GM18873 (cell line): ENCODE data around the gene ABCA2.

ENCODE experiments used
- ATAC-seq: cut with Tn5 transposase; IDR thresholded peaks from one replicate; pipeline ENCODE4 v1.9.1; 2021; ENCODE audit warnings: mild to moderate bottlenecking, moderate library complexity, moderate number of reproducible peaks; ENCODE audit not compliant: unreplicated experiment, low FRiP score

The ABCA2 gene

DNA sequence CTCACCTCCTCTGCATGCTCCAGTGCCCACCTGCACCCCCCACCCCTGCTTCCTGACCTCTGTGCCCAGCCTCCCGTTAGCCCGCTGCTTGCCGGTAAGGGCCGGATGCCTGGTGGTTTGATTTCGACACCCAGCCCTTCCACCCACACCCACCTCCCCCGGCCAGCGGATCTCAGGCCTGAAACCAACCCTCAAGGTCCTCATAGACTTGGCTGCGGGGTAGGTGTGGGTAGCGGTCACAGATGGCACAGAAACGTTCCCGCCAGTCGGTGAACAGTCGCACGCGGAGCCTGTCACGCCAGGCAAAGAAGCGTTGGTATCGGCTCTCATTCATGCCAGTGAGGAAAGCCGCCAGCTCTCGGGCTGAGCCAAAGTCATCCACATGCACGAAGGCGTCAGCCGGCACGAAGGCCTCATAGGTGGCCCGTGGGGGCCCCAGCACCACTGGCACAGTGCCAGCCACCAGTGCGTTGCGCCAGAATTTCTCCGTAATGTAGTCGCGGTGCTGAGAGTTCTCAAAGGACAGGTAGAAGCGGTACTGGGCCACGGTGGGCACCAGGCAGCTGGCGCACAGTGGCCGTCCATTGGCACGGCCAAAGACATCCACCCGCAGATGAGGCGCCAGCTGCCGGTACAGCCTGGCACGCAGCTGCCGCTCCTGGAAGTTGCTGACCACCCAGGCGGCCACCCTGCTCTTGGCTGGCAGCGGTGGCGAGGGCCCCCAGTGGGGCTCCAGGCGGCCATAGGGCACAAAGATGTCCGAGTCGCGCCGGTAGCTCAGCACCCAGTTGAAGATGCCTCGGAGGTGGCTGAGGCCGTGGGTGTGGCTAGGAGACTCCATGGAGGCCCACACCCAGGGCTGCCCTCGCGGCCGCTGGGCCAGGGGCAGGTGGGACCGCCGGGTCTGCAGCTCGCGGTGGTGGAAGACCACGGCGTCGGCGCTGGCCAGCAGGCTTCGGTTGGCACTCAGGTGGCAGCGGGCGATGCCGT is 2.8 kb upstream of the ABCA2 start:
- no peak for ATAC-seq

- no peak for ATAC-seq
These were observed 2.0 kb upstream of the ABCA2 start for GRCh38 chr9:137030006-137030405.

- no peak for ATAC-seq
These were observed 1.3 kb upstream of the ABCA2 start for GRCh38 chr9:137029058-137029936.

DNA sequence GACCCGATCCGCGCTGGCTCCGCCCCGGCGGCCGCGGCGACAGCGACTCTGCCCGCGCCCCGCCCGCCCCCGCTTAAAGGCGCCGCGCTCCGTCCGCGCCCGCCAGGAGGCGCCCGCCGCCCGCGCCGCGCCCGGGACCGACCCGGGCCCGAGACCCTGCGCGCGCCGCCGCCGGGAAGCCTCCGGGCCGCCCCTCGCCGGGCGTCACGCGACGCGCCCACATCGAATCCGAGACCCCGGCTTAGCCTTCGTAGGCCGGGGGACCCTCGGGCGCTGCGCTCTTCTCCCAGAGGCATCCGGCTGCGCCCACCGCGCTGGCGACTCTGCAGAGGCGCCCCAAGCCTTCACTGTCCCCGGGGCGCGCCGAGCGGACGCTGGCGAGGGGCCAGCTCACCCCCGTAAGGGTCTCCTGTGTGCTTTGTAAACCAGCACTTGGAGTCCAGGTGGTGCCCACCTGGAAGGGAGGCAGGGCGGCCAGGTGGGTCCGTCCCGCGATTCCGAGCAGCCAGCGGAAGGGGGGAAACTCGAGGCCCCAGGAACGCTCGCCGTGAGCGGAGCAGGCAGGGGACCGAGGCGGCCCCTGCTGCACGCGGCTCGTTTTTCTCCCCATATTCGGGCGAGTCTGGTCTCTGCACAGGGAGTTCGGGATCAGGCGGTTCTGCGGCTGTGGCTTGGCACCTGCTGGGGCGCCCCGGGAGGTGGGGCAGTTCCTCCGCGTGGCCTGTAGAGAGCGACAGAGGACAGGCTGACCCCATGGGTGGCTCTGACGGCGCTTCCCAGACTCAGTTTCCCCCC is 423 bp upstream of the ABCA2 start:
- ATAC-seq, result no peak

DNA sequence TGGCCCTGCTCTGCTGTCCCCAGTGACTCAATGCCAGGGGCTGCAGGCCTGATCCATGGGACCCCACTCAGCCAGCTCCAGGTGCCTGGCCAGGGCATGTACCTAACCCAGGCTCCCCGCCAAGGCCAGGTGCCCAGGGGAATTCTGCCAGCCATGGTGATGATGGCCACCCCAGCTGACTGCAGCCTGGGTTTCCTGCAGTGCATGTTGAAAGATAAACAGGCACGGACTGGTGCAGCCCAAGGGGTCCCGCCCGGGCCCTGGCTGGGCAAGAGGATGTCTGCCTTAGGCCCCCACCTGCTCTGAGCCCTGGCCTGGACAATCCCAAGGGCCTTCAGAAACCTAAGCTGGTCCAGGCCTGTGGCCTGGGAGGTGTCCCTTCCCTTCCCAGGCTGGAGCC is 1.2 kb downstream of the ABCA2 start:
- ATAC-seq, result no peak

DNA sequence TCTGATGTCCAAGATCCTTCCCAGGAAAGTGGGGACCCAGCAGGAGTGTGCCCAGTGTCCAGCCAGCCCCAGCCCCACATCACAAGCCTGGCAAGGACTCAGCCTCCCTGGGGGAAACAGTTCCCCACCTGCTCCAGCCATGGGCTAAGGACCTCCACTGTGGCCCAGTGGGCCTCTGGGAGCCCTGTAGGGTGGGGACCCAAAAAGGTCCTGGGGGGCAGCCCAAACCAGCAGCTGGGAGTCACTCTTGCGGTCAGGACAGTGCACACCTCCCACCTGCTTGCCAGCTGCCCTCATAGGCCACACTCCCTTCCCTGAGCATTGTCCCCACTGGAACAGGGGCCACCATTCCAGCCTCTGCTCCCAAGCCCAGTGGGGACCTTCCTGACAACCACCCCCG is 1.7 kb downstream of the ABCA2 start:
- ATAC-seq, result no peak

GRCh38 chr9:137025517-137025966 is 2.5 kb downstream of the ABCA2 start:
- no peak for ATAC-seq

GRCh38 chr9:137023583-137023991 is 4.5 kb downstream of the ABCA2 start:
- no peak for ATAC-seq

GRCh38 chr9:137023157-137023556 is 4.9 kb downstream of the ABCA2 start:
- ATAC-seq, result no peak

DNA sequence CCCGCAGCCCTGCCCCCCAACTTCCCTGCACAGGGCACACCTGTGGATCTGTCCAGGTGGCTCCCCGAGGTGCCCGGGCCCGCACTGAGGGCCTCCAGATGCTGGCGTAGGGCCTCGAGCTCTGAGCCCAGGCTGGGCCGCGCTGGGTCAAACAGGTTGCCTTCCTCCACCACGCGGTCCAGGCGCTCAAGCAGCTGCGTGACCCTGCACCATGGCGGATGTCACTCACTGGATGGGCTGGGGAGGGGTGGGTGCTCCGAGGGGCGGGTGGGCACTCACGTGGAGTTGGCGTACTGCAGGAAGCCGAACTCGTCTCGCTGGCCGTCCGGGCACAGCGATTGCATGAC is 5.4 kb downstream of the ABCA2 start:
- ATAC-seq, result no peak

DNA sequence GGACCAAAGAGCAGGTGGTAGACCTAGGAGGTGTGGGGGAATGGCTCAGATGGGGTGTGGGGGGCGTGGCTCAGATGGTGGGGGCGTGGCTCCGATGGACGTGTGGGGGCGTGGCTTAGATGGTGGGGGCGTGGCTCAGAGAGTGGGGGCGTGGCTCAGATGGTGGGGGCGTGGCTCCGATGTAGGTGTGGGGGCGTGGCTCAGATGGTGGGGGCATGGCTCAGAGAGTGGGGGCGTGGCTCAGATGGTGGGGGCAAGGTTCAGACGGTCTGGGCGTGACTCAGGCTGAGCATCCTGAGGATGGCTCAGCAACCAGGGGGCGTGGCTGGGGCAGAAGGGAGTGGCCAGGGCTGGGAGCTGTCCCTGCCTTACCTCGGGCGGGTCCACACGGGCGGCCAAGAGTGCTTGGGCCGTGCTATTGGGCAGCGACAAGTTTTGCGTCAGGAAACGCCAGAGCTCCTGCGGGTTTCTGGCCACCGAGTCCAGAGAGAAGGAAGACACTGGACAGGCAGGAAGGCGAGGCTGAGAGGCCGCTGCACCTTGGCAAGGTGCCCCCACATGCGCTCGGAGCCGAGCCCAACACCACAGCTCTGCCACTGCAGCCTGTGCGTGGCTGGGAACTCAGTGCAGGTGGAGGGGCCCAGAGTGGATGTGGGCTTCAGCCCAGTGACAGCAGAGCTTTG is 5.9 kb downstream of the ABCA2 start:
- ATAC-seq, result no peak

- ATAC-seq, result no peak
These were observed 6.5 kb downstream of the ABCA2 start for GRCh38 chr9:137021568-137021978.

DNA sequence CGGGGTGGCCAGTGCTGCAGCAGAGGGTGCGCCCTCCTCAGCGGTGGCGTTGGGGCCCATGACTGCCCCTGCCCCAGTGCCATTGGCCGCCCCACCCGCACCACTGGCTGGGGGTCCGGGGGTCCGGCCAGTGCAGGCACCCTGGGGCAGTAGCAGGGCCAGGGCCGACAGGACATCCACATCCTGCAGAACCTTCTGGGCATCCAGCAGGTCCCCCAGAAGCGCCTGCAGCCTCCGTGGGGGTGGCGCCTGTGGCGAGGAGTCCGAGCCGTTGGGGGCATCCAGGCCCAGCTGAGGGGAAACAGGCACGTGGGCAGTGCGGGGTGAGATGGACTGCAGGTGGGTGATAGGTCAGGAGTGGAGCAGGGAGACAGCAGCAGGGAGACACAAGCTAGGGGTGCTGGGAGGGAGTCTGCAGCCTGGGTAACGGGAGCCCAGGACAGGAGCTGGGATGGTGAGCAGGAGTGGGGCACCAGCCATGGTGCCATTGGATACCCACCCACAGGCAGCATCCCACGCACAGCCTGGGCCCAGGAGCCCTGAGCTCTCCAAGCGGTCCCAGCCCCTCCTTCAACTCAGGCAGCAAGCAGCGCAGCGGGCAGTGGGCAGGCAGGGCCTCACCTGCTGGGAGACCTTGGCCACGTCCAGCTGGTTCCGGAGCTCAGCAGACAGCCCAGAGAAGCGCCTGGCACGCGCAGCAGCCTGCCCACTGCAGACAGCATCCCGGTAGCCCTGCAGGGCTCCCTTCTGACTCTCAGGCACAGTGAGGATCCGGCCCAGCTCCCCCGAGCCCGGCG is 7.1 kb downstream of the ABCA2 start:
- no peak for ATAC-seq

DNA sequence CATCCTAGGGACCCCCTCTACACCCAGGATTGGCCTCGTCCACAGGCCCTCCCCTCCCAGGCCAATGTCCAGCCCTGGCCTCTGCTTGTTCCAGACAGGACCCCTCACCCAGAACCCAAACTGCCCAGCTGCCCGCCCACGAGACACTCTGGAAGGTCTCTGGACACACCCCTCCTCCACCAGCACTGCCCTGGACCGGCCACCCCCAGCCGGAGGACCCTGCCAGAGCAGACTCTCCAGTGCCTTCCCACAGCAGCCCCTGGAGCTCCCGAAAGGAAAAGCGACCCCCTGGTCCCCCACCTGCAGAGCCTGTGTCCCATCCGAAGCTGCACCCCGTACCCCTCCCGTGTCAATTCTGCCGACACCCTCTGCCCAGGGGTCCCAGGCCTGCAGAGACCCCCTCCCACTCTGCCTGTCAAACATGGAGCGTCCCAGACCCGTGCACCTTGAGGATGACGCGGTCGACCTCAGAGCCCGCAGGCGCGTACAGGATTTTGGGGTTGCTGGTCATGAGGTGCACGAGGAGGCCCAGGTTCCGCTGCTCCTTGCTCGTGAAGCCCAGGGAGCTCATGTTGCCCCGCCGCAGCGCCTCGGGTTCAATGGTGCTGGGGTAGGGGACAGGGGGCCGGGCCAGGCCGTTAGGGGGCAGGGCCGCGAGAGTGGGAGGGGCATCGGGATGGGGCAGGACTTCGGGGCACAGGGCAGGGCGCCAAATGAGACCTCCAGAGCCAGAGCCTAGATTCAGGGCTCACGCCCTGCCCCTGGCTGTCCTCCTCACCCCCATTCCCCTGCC is 8.0 kb downstream of the ABCA2 start:
- no peak for ATAC-seq

DNA sequence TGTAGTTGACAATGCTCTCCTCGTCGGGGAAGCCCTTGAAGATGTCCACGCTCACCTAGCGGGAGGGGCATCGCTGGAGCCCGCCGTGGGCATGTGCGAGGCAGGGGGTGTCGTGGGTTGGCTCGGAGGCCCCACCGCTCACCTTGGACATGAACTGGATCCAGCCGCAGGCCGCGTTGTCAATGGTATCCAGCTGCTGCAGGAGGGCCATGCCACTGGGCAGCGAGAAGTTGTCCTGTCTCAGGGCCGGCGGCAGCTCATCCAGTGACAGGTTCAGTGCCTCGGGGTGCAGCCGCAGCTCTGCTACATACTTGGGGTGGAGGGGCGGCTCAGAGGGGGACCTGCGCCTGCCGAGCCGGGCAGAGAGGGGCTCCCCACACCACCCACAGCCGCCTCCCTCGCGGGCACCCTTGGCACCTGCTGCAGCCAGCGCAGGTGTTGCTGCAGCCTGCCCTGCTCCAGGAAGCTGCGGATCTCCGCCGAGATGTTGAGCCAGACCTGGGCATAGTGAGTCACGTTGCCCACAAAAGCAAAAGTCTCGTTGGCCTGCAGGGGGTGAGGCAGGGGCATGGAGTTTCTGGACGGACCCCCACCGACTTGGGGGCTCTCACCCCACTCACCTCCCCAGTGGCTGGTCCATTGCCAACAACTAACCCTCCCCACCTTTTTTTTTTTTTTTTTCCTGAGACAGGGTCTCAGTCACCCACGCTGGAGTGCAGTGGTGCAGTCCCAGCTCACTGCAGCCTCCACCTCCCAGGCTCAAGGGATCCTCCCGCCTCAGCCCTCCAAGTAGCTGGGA is 9.1 kb downstream of the ABCA2 start:
- no peak for ATAC-seq

DNA sequence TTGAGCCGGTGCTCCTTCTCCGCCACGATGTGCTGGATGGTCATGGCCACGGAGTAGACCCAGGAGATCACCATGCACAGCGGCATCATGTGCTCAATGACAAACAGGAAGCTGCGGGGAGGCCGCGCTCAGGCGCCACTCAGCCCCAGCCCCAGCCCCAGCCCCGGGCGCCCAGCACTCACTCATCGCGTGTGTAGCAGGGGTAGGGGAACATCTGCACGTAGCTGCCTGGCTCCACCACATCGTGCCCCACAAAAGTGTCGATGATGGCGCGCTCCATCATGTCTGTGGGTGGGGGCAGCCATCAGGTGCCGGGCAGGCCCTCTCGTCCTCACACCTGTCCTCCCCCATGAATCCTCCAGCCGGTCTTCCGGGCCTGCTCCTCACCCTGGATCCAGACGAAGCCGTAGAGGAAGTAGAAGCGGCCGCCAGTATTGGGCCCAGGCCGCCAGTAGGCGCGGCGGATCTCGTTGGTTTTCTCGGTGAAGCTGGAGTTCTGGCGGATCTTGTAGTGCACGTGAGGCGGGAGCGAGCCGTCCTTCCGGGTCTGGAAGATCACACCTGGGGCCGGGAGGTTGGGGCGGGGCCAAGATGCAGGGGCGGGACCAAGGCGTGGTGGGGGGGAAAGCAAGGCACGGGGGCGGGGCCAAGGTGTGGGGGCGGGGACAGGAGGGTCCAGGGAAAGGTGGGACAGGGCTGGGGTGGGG is 10.1 kb downstream of the ABCA2 start:
- no peak for ATAC-seq

GRCh38 chr9:137017071-137017470 is 11.0 kb downstream of the ABCA2 start:
- no peak for ATAC-seq
